Renal pelvis (tissue), 4 donors: ENCODE measurements around the gene SPPL2B. TPM values are rescaled to one million over a fixed set of nuclear protein-coding genes. Genes with fewer than 3 reads are reported as not detected.

Experiments used
- DNase-seq: peaks from one replicate; pipeline ENCODE4 v3.0.0-alpha.2; 2013
- polyA plus RNA-seq, 3 donors: library from polyadenylated mRNA; unstranded; fragments of 120-200 nt; gene quantifications; one replicate each; pipeline ENCODE4 v1.2.1, GENCODE V29; 2013; ENCODE audit not compliant: insufficient read length in 3 of 3

Gene SPPL2B
- polyA plus RNA-seq, 3 donors, result 78.5 to 136 (median 105) TPM

DNA sequence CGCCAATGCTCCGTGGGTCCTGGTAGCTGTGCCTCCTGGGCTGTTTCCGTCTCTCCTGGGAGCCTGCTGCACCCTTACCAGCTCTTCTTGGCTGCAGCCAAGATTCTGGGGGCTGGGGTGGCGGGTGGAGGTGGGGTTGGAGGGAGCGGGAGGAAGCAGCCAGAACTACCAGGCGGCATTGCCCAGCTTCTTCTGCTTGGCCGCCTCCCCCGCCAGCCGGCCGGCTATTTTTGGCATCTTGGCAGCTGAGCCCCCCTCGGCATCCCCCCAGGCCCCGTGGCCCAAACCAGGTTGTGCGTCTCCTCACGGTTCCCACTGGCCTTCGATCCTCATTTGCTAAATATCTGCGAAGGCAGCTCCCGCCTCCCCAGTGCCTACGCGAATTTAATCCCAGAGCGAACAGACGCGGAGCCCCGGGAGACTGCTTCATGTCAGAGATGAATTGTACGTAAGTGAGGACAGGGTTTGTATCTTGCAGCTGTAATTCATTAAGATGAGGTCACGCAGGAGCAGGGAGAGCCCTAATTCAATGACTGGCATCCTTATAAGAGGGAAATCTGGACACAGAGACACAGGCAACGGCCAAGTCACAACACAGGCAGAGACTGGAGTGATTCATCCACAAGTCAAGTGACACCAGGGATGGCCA lies 33.7 kb upstream of the SPPL2B start:
- DNase-seq, result no peak

DNA sequence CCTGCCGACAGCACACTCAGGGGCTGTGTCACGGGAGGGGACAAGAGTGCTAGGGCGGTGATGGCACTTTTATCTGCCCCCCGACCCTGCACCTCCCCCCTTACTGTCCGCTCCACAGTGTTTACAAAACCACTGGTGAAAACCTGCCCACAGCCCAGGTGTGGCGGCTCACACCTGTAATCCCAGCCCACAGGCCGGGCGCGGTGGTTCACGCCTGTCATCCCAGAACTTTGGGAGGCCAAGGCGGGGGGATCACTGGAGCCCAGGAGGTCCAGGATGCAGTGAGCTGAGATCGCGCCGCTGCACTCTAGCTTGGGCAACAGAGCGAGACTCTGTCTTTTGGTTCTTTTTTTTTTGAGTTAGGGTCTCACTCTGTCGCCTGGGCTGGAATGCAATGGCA lies 32.3 kb upstream of the SPPL2B start:
- DNase-seq, result no peak

DNA sequence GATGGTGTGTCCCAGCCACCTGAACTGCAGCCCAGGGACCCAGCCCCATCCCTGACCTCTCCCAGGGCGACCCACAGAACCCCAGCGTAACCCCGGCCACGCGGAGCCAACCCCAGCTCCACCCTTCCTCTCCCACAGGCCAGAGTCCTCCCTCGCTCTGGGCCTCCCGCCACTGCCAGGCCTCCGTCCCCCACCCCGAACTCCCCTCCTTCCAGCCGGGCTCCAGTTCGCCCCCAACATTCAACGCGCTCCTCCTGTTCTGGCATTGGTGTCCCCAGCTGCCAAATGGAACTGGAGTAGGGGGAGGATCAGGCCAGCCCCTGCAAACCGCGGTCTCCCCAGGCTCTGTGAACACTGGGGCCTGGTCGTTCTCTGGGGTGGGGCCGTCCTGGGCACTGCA lies 28.0 kb upstream of the SPPL2B start:
- DNase-seq, result no peak

DNA sequence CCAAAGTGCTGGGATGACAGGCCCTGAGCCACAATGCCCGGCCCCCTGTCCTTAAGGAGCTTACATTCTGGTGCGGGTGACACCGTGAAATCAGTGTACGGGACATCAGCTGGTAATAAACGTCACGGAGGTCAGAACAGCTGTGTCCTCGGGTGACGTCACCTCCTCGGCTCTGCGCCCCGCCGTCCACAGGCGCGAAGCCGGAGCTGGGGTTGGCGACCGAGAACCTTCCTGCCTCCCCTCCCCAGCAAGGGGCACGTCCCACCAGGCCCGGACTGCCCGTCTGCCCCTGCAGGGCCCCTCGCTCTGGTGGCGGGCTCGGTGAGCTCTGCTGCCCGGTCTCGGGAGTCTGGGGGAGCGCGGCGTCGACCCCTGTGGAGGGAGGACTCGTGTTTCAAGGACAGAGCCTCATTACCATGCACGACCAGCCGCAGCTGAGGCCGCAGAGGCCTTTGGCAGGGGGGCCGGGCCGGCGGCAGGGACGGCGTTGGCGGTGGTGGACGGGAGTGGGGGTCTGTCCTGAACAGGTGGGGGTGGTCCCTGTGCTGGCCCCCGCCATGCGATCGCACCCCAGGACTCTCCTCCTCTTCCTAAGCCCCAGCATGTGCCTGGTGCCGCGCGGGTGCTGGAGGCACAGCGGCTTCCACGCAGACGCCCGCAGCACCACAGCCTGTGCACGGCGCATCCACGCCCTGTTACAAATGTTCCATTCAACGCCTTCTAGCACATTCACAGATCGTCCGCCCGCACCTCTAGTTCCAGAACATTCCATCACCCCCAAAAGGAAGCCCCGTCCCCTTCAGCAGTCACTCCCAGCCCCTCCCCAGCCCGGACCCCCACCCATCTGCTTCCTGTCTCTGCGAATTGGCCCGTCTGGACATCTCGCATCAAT lies 25.9 kb upstream of the SPPL2B start:
- peak; percentile 54 for DNase-seq

DNA sequence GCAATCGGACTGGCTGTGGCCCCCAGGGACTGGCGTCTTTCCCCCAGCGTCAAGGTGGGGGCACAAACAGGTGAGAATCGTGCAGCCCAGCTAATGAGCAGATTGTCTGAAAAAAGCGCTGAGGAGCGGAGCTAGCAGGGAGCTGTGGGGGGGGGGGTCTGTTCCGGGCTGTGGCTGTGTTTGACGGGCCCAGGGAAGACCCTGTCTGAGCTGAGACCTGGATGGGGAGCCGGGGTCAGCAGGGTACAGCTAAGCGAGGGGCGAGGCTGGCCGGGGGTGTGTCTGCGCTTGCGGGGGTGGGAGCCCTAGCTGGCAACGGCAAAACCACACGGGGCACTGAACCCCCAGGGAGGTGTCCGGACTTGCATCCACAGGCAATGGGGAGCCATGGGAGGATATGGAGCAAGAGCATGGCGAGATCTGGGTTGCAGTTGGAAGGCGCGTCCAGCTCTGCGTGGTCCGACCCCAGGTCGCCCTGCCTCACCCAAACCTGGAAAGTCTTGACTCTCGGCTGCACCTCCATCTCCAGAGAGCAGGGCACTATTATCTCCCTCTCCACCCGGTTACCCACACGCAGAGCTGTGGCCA lies 25.2 kb upstream of the SPPL2B start:
- DNase-seq, result no peak

DNA sequence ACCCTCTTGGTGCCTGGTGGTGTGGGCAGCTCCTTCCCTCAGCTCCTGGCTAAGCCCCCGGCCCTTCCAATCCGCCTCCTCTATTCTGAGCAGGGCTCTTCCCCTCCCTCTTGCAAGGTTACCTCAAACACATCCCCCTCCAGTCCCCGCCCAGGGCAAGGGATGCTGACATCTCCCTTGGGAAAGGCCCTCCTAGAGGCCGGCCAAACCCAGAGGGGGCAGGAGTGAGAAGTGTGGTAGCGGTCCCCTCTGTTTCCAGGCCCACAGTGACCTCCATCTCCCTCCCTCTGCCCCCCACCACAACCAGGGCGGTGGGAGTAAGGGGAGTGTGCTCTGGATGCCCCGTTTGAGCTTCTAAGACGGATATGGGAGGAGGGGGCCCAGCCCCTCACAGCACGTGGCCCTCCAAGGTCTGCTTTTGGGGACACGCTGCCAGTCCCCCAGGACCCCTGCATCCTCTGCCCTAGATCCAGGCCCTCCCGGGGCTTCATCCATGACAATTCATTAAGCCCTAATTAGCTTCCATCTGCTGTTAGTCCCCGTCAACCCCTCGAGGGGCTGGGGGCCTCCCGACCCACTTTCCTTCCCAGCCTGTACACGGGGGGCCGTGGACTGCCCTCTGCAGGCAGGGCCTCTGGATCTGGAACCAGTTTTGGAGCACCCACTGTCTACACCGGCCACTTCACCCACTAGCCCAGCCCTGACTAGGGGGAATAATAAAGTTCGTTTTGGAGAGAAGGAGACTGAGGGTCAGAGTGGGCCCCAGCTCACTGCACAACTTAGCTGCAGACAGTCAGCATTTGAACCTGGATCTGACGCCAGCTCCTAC lies 22.8 kb upstream of the SPPL2B start:
- DNase-seq, result no peak

DNA sequence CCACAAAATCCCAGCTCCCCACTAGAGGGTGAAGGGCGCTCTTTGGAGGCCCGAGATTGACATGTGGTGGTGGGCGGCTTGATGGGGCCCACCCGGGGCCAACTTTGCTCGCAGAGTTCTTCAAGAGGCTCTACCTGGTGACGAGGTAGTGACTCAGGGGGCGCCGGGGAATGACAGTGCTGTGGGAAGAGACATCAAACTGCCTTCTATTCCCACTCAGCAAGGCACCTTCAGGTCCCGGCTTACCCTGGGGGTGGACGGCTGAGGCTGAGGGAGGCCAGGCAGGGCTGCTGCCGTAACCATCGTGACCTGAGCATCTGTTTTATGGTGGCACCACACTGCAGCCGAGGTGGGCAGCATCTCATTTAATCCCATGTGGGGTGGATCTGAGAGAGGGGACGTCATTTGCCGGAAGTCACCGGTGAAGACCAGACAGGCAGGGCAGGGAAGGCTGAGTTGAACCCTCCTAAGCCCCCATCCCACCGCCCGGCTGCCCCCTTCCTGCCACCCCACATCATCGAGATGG lies 22.1 kb upstream of the SPPL2B start:
- DNase-seq, result no peak

DNA sequence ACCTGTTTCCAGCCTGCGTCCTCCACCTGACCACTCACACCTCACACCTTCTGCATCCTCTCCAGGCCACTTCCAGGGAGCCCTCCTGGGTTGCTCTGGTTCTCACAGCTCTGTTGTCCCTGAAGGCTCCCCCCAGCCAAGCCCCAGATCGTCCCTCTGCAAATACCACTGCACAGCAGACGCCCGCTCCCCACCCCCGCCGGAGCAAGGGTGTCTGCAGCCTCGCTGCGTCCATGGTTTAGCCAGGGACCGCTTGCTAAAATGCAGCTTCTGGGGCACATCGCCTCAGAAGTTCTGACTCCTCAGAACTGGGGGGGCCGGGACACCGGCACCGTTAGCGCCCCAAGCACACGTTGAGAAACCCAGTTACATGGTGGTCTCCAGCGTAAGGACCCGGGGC lies 21.5 kb upstream of the SPPL2B start:
- no peak for DNase-seq

DNA sequence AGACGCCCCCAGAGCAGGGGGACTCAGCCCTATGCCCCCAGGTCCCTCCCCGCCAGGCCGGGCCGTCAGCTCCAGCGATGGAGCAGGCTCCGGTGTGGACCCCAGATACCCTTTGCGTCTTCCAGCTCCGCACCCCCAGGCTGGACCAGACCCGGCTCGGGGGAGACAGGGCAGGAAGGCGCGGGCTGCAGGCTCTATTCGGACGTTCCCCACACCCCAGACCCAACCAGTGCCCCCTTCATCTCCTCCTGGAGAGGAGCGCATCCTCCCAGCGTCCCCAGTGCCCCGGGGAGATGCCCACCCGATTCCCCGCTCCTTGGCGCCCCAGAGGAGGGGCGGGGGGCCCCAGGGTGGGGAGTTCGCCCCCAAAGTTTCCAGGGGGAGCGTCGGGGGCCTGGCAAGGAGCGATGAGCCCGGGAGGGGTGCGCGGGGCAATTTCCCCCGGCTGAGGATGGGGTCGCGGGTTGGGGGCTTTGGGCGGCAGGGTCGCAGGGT lies 20.9 kb upstream of the SPPL2B start:
- no peak for DNase-seq

DNA sequence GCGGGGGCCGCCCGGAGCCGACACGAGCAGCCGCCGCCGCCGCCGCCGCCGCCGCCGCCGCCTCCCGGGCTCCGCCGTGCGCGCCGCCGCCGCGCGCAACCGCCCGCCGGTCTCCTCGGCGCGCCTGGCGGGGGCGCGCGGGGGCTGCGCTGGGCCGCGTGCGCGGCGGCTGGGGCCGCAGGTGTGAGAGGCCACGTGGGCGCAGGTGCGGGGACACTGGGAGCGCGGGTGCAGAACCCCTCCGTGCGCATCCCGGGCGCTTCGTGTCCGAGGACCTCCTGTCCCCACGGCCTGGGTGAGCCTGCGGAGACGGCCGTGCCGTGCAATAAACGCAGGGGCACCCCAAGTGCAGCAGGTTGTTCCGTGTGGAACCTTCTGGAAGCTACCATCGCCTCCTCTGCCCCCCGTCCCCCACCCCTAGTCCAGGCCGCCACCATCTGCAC lies 20.3 kb upstream of the SPPL2B start, which contains the start of gene LINGO3:
LINGO3 (minus strand) TSS at position 41 of the 443 bp plus-strand sequence. CDS start 16,378 bp downstream, outside the sequence.
- no peak for DNase-seq

DNA sequence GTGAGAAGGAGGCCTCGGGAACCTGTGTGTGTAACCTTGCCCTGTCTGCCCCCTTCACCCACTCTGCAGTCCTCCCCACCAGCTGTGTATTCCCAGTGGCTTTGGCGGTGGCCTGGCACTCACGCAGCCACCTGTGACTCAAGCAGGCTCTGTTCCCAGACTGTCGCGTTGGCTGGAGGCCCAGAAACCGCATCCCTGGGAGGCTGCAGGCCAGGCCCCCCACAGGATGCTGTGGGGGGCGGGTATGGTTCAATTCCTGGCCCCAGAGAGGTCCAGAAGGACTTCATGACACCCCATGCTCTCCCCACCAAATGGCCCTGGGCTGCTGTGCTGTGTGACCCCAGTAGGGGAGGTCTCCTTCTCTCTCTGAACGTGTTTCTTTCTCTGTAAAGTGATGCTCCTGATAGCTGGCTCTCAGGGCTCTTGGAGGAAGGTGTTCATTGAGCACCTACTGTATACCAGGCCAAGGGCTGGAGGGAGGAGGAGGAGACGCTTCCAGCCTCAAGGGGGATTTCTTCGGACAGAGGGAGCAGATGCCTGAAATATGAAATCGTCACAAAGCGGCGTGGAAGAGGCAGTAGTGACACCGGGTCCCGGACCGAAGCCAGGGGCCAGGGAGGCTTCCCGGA lies 18.6 kb upstream of the SPPL2B start:
- no peak for DNase-seq

DNA sequence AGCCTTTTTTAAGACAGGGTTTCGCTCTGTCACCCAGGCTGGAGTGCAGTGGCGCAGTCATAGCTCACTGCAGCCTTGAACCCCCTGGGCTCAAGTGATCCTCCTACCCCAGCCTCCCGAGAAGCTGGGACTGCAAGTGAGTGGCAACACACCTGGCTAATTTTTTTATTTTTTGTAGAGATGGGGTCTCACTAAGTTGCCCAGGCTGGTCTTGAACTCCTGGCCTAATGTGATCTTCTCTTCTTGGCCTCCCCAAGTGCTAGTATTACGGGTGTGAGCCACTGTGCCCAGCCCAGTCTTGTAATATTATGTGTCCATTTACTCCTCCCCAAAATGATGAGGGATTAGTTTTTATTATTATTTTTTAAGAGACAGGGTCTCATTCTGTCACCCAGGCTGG lies 17.4 kb upstream of the SPPL2B start:
- DNase-seq, result no peak

DNA sequence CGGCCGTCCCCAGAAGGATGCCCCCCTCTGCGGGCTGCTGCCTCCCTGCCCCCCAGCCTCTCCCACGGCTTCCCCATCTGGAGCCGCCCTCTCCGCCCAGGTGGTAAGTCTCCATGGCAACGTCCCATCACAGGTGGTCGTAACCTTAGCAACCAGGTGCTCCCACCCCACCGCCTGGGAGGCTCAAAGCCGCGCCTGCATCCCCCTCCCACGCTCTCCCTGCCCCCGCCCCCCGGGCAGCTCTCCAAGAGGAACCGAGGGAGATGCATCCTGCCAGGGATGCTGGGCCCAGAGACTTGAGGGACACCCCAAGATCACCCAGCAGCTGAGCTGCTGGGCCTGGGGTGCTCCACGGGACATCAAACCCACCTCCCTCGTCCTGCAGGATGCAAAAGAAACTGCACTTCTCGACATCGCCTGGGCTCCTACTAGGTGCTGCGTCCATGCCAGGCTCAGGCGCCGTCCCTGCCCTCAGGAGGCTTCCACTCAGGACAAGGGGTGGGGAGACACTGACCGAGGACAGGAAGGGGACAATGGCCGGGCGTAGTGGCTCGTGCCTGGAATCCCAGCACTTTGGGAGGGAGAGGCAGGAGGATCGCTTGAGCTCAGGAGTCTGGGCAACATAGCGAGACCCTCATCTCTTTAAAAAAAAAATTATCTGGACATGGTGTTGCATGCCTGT lies 15.5 kb upstream of the SPPL2B start:
- DNase-seq, result no peak

DNA sequence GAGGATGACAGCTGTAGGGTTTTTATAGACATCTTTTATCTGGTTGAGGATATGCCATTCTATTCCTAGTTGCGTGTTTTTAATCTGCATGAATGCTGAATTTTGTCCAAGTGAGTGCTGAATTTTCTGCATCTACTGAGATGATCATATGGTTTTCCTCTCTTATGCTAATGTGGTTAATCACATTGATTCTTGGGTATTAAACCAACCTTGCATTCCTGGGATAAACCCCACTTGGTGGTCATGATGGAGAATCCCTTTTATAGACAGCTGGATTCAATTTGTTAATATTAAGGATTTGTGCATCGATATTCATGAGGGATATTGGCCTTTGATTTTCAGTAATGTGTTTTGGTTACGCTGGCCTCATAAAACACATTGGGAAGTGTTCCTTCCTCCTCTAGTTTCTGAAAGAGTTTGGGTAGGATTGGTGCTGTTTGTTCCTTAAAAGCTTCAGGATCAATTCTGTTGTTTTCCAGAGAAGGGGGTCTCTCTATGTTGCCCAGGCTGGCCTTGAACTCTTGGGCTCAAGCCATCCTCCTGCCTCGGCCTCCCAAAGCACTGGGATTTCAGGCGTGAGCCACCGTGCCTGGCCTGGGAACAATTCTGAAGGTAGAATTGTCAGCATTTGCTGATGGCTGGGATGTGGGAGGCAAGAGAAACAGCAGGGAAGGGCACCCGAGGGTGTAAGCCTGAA lies 13.2 kb upstream of the SPPL2B start:
- DNase-seq, result no peak

DNA sequence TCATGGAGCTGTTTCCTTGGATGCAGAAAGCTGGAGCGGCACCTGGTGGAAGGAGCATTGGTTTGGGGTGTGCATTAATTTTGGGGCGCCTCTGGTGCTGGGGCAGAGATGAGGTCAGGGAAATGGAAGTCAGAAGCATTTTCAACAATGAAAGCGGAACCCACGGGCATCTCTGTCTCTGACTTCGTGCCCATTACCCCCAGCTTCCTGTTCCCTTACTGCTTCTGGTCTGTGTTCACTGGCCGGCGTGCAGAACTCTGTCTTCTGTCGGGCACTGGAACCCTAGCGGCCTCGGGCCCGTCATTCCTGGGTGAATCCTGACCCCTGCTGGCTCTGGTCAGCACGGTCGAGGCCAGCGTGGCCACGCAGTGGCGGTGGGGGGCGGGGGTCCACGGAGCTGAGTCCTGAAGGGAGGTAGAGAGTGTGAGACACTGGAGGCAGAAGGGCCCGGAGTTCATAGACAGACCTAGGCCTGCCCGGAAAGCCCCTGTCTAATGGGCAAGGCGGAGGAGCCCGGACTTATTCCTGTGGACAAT lies 12.6 kb upstream of the SPPL2B start:
- no peak for DNase-seq

DNA sequence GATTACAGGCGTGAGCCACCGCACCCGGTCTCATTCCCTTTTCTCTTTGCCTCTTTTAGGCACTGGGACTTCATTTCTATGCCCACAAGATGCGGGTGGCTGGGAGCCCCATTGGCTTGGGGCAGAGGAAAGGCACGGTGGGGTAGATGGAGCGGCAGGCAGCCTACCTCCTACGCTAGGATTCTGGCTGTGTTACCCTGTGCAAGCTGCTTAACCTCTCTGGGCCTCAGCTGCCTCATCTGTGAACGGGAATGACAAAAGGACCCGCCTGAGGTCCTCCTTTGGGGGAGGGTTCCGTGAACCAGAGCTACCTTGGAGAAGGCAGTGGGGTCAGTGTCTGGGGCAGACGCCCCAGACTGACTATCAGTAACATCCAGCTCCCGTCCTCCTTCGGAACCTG lies 11.2 kb upstream of the SPPL2B start:
- no peak for DNase-seq

DNA sequence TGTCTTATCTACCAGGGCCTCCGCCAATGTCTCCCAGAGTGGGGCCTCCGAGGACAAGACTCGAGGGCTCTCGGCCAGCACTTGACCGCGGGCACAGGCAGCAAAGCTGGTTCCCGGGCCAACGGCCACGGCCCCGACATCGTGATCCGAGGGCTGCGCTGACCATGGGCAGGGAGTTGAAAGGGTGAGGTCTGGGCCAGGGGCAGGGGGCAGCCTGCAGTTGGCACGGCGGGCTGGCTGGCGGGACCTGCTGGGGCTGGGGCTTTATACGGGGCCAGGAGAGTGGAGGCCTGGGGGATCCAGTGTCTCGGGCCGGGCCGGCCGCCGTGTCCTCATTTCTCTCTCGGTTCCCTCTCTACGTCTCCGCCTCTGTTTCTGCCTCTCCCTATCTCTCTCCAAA lies 10.7 kb upstream of the SPPL2B start:
- no peak for DNase-seq

DNA sequence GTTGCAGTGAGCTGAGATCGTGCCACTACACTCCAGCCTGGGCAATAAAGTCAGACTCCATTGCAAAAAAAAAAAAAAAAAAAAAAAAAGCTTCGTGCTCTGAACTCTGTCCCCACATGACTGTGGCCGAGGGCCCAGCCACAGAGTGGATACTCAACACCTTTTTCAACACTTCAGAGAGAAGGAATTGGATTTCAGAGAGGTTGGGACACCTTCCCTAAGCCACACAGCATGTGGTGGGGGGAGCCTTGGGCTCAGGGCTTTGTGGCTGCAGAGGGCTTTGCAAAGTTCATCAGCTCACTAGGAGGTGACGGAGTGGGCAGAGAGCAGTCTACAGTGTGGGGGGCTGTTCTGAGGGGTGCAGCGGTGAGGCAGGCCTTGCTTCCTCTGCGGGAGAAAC lies 9.6 kb upstream of the SPPL2B start:
- no peak for DNase-seq

DNA sequence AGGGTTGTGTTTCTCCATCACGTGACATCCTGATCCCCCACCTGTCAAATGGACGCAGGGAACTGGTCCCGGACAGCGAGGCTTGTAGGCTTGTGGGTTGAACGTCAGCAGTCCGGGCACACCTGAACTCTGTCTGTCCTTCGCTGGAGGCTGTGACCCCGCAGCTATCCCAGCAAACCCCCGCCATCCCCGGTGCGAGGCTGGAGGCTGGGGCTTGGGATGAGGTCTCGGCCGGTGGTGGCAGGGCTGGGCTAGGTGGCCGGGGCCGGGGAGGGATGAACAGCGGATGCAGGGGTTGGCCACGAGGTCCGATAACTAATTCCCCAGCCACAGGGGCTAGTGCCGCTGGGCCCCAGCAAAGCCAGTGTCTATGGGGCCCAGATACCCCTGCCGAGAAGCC lies 8.9 kb upstream of the SPPL2B start:
- no peak for DNase-seq

DNA sequence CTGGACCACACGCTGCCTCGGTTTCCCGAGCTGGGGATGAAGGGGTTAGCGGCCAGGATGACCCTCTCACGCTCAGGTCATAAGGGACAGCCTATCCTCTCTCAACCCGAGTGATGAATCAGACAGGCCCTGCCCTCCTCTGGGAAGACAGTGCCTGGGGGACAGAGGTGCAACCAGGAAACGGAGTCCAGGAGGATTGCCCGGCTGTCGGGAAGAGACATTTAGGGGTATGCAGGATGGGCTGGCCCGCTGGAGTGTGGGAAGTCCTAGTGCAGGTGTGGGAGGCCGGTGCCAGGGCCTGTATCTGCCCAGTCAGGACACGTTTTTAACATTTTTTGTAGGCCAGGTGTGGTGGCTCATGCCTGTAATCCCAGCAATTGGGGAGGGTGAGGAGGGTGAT lies 8.4 kb upstream of the SPPL2B start:
- no peak for DNase-seq
